Uterus (tissue), 4 donors: ENCODE measurements around the gene PC. TPM values are rescaled to one million over a fixed set of nuclear protein-coding genes. Genes with fewer than 3 reads are reported as not detected.

Experiments used
- DNase-seq, 2 donors: peaks; one replicate each; pipeline ENCODE4 v3.0.0-alpha.2; 2019 to 2020
- H3K27ac ChIP-seq, 2 donors: fragments of 200-600 bp; sonication (generic); 1 replicate in 1 of 2; 2 replicates in 1 of 2; pipeline ENCODE4 v1.5.1; 2016 to 2018
- H3K27me3 ChIP-seq, 2 donors: fragments of 200-600 bp; sonication (generic); one replicate each; pipeline ENCODE4 v1.5.1; 2018 to 2019; ENCODE audit warnings: control low read depth in 1 of 2
- H3K36me3 ChIP-seq, 2 donors: fragments of 200-600 bp; sonication (generic); one replicate each; pipeline ENCODE4 v1.5.1; 2019; ENCODE audit warnings: control low read depth in 1 of 2
- H3K4me1 ChIP-seq, 2 donors: fragments of 200-600 bp; sonication (generic); one replicate each; pipeline ENCODE4 v1.5.1; 2018 to 2019; ENCODE audit warnings: control low read depth in 1 of 2
- H3K4me3 ChIP-seq, 2 donors: fragments of 200-600 bp; sonication (generic); 1 replicate in 1 of 2; 2 replicates in 1 of 2; pipeline ENCODE4 v1.5.1; 2018 to 2019; ENCODE audit warnings: mild to moderate bottlenecking in 1 of 2
- H3K9me3 ChIP-seq, 2 donors: fragments of 200-600 bp; sonication (generic); one replicate each; pipeline ENCODE4 v1.5.1; 2019; ENCODE audit warnings: control low read depth in 1 of 2
- POLR2A ChIP-seq, 2 donors: fragments of 450-650 bp; IDR thresholded peaks; one replicate each; pipeline ENCODE4 v1.6.1; 2016; ENCODE audit warnings: antibody characterized with exemption in 2 of 2, mild to moderate bottlenecking in 1 of 2, moderate library complexity in 1 of 2
- intact Hi-C: fragments of 100-400 bp; cut with DNase I; formaldehyde crosslinking; loops from one replicate; pipeline ENCODE4 v1.15.1; 2023; ENCODE audit warnings: low total_unique reads
- total RNA-seq, 4 donors: library from RNA; depleted of rRNA in 3 of 4; stranded (reverse); fragments of >200 nt in 3 of 4; gene quantifications; one replicate each; pipeline versions ENCODE4 v1.1.0 to v1.2.4, GENCODE V29; 2014 to 2023
- TF ChIP-seq, protein P1 (sequence below), 4 experiments: fragments of 200-600 bp in 2 of 4; fragments of 450-650 bp in 2 of 4; sonication (generic) in 2 of 4; IDR thresholded peaks; one replicate each; pipeline ENCODE4 v1.5.1; 2016 to 2019; ENCODE audit warnings: antibody characterized with exemption in 4 of 4, mild to moderate bottlenecking in 2 of 4, moderate library complexity in 1 of 4
- donor health status: DM: yes; HTN: yes; CAD: no.

PC gene
- total RNA-seq, 4 donors from 2014 or later: 7.1 to 13.8 (median 8.1) TPM

DNA sequence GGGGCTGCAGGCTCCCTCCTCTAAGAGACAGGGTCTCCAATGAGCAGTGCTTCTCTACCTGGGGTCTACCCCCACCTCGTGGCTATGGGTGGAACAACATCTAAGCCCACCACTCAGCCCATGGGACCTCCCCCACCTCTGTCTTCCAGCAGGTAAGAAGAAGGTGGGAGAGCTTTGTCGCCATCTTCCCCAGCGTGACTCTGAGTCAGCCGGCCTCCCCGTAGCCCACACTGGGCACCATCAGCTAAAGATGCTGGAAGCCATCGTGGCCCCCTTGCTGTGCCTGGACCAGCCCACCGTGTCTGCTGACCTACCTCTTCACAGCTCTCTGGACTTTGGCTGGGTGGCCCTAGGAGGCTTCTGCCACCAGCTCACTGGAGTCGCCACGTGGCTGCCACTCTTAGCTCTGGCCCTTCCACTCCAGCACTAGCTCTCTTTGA lies 17.9 kb upstream of the PC start:
- H3K4me1 ChIP-seq: no peaks in the 10 kb centered on the region
- intact Hi-C loops: no loop called here
- H3K9me3 ChIP-seq: no peaks in the 10 kb centered on the region
- DNase-seq: no peak
- TF ChIP-seq, protein P1, sequence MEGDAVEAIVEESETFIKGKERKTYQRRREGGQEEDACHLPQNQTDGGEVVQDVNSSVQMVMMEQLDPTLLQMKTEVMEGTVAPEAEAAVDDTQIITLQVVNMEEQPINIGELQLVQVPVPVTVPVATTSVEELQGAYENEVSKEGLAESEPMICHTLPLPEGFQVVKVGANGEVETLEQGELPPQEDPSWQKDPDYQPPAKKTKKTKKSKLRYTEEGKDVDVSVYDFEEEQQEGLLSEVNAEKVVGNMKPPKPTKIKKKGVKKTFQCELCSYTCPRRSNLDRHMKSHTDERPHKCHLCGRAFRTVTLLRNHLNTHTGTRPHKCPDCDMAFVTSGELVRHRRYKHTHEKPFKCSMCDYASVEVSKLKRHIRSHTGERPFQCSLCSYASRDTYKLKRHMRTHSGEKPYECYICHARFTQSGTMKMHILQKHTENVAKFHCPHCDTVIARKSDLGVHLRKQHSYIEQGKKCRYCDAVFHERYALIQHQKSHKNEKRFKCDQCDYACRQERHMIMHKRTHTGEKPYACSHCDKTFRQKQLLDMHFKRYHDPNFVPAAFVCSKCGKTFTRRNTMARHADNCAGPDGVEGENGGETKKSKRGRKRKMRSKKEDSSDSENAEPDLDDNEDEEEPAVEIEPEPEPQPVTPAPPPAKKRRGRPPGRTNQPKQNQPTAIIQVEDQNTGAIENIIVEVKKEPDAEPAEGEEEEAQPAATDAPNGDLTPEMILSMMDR (IDR thresholded peaks at IDR 0.05): peak; percentile 18 to 38 (median 28)
- TF ChIP-seq POLR2A (IDR thresholded peaks at IDR 0.05): no peak
- H3K27me3 ChIP-seq: no peaks in the 10 kb centered on the region
- no peak overlapping the region for H3K27ac ChIP-seq
- H3K4me3 ChIP-seq: no peak overlapping the region
- no peaks in the 10 kb centered on the region for H3K36me3 ChIP-seq

GRCh38 chr11:66975405-66976027 lies 17.3 kb upstream of the PC start:
- Histone ChIP-seq H3K27me3 (no peaks in the 10 kb centered on the region), H3K9me3 (no peaks in the 10 kb centered on the region), H3K4me1 (no peaks in the 10 kb centered on the region), H3K36me3 (no peaks in the 10 kb centered on the region), H3K27ac (no peak overlapping the region), H3K4me3 (no peak overlapping the region)
- intact Hi-C loops: no loop called here
- TF ChIP-seq, protein P1 (IDR thresholded peaks at IDR 0.05): no peak
- no peak for TF ChIP-seq POLR2A (IDR thresholded peaks at IDR 0.05)
- no peak for DNase-seq

DNA sequence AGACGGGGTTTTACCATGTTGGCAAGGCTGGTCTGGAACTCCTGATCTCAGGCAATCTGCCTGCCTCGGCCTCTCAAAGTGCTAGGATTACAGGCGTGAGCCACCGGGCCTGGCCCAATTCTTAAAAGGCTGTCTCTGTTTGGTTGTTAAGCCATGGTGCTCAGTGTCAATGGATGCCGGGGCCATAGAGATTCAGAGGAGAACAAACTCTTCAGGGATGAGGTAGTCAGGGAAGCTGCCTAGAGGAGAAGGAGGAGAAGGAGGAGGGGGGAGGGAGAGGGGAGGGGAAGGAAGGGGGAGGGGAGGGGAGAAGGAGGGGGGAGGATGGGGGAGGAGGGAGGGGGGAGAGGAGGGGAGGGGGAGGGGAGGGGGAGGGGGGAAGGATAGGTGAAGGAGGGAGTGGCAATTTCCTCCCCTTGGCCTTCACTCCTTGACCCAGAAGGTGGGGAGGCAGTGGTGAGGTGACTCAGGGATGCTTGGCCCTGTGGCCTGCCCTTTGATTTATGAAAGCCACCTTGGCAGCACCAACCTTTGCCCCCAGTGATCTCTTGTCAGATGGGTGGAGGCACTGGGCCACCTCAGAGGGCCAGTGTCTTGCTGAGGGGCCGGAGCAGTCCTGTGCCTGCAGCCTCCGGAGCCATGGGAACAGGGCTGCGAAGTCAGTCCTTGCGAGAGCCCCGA lies 16.7 kb upstream of the PC start, which contains the start of gene C11orf86:
Gene C11orf86 (plus strand): TSS at position 581 of the 681 bp plus-strand sequence. CDS start 59 bp downstream, at position 640.
- intact Hi-C loops: no loop called here
- no peak within 1 kb of the TSS for H3K4me3 ChIP-seq
- H3K9me3 ChIP-seq: no peaks in the 10 kb centered on the region
- TF ChIP-seq, protein P1 (IDR thresholded peaks at IDR 0.05): no peak
- TF ChIP-seq POLR2A (IDR thresholded peaks at IDR 0.05): no peak
- H3K27me3 ChIP-seq: no peaks in the 10 kb centered on the region
- H3K27ac ChIP-seq: no peak within 1 kb of the TSS
- no peak for DNase-seq
- H3K4me1 ChIP-seq: no peaks in the 10 kb centered on the region
- H3K36me3 ChIP-seq: no peaks in the 10 kb centered on the region

DNA sequence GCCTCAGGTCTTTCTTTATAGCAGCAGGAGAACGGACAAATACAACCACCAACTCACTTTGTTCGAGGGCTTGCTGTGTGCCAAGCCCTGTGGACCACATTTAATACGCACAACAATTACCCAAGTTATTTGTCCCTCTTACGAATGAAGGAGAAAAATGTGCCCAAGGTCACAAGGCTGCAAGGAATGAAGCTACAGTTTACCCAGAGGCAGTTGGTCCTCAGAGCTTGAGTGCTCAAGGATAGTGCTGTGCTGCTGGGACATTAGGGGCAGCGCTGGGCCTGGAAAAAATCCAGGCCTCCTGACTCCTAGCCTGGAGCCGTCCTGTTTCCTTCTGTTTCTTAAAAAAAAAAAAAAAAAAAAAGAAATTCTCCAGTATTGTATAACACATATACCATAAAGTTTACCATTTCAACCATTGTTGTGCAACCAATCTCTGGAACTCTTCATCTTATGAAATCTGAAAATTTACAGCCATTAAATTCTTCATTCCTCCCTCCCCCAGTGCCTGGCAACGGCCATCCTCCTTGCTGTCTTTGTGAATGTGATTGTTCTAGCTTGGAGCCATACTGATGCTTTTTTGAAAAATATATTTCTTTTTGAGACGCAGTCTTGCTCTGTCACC lies 15.9 kb upstream of the PC start:
- H3K4me1 ChIP-seq: no peaks in the 10 kb centered on the region
- H3K27me3 ChIP-seq: no peaks in the 10 kb centered on the region
- no peak overlapping the region for H3K4me3 ChIP-seq
- intact Hi-C loops: no loop called here
- no peak for TF ChIP-seq POLR2A (IDR thresholded peaks at IDR 0.05)
- TF ChIP-seq, protein P1 (IDR thresholded peaks at IDR 0.05): no peak
- no peak overlapping the region for H3K27ac ChIP-seq
- H3K36me3 ChIP-seq: no peaks in the 10 kb centered on the region
- no peak for DNase-seq
- H3K9me3 ChIP-seq: no peaks in the 10 kb centered on the region

GRCh38 chr11:66971488-66971887 lies 13.3 kb upstream of the PC start:
- TF ChIP-seq, protein P1 (IDR thresholded peaks at IDR 0.05): no peak
- TF ChIP-seq POLR2A (IDR thresholded peaks at IDR 0.05): no peak
- H3K9me3 ChIP-seq: no peaks in the 10 kb centered on the region
- H3K27me3 ChIP-seq: no peaks in the 10 kb centered on the region
- no peak for DNase-seq
- no peaks in the 10 kb centered on the region for H3K36me3 ChIP-seq
- H3K27ac ChIP-seq: peak overlapping the region; percentile 70
- no peak overlapping the region for H3K4me3 ChIP-seq
- no peaks in the 10 kb centered on the region for H3K4me1 ChIP-seq
- intact Hi-C loops: no loop called here
